HepG2 (cell line): ENCODE measurements around the gene CLDN18.

Source experiments
- KDM2A ChIP-seq: sonication (generic); formaldehyde crosslinking; IDR thresholded peaks from 2 replicates; pipeline ENCODE4 v1.4.0; 2020; ENCODE audit warnings: low read depth, missing genetic modification reagents, borderline replicate concordance
- NBN ChIP-seq: fragments of 450-650 bp; conservative IDR thresholded peaks from 2 replicates; pipeline ENCODE4 v1.6.1; 2017
- ZC3H13 ChIP-seq: sonication (generic); formaldehyde crosslinking; IDR thresholded peaks from 2 replicates; pipeline ENCODE4 v1.8.1; 2023; ENCODE audit warnings: mild to moderate bottlenecking, missing genetic modification reagents, moderate library complexity
- ZNF660 ChIP-seq: sonication (generic); formaldehyde crosslinking; IDR thresholded peaks from 2 replicates; pipeline ENCODE4 v1.5.1; 2020; ENCODE audit warnings: mild to moderate bottlenecking, low read depth, missing genetic modification reagents, borderline replicate concordance
- TF ChIP-seq, protein P1 (sequence below): sonication (generic); formaldehyde crosslinking; IDR thresholded peaks from 2 replicates; pipeline ENCODE4 v1.5.1; 2020; ENCODE audit warnings: mild to moderate bottlenecking, missing genetic modification reagents, borderline replicate concordance
- TF ChIP-seq, protein P2 (sequence below): sonication (generic); formaldehyde crosslinking; IDR thresholded peaks from 2 replicates; pipeline ENCODE4 v1.4.0; 2020; ENCODE audit warnings: missing genetic modification reagents

DNA sequence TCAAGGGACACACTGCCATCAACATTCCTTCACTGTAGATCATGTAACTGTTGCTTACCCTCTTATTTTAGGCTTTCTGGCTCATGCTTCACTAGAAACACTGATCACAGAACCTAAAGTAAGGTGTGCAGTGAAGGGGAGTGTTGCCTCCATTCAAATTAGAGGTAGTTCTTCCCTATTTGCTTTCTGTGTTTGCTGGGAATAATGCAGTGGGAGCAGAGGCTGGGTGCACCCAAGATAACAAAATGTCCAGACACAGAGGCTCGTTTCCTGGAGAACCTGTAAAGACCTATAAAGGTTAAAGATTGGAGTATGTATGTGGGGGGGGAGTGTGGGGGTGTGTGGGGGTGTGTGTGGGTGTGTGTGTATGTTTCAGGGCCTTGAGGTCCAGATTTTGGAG lies 2.1 kb upstream of the CLDN18 start:
- TF ChIP-seq NBN (no peak), ZC3H13 (no peak), KDM2A (CRISPR knock-in tag) (no peak), ZNF660 (CRISPR knock-in tag) (no peak)
- TF ChIP-seq, protein P1, sequence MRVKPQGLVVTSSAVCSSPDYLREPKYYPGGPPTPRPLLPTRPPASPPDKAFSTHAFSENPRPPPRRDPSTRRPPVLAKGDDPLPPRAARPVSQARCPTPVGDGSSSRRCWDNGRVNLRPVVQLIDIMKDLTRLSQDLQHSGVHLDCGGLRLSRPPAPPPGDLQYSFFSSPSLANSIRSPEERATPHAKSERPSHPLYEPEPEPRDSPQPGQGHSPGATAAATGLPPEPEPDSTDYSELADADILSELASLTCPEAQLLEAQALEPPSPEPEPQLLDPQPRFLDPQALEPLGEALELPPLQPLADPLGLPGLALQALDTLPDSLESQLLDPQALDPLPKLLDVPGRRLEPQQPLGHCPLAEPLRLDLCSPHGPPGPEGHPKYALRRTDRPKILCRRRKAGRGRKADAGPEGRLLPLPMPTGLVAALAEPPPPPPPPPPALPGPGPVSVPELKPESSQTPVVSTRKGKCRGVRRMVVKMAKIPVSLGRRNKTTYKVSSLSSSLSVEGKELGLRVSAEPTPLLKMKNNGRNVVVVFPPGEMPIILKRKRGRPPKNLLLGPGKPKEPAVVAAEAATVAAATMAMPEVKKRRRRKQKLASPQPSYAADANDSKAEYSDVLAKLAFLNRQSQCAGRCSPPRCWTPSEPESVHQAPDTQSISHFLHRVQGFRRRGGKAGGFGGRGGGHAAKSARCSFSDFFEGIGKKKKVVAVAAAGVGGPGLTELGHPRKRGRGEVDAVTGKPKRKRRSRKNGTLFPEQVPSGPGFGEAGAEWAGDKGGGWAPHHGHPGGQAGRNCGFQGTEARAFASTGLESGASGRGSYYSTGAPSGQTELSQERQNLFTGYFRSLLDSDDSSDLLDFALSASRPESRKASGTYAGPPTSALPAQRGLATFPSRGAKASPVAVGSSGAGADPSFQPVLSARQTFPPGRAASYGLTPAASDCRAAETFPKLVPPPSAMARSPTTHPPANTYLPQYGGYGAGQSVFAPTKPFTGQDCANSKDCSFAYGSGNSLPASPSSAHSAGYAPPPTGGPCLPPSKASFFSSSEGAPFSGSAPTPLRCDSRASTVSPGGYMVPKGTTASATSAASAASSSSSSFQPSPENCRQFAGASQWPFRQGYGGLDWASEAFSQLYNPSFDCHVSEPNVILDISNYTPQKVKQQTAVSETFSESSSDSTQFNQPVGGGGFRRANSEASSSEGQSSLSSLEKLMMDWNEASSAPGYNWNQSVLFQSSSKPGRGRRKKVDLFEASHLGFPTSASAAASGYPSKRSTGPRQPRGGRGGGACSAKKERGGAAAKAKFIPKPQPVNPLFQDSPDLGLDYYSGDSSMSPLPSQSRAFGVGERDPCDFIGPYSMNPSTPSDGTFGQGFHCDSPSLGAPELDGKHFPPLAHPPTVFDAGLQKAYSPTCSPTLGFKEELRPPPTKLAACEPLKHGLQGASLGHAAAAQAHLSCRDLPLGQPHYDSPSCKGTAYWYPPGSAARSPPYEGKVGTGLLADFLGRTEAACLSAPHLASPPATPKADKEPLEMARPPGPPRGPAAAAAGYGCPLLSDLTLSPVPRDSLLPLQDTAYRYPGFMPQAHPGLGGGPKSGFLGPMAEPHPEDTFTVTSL: no peak
- TF ChIP-seq, protein P2, sequence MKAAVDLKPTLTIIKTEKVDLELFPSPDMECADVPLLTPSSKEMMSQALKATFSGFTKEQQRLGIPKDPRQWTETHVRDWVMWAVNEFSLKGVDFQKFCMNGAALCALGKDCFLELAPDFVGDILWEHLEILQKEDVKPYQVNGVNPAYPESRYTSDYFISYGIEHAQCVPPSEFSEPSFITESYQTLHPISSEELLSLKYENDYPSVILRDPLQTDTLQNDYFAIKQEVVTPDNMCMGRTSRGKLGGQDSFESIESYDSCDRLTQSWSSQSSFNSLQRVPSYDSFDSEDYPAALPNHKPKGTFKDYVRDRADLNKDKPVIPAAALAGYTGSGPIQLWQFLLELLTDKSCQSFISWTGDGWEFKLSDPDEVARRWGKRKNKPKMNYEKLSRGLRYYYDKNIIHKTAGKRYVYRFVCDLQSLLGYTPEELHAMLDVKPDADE: no peak
